ENCODE data around the gene SEBOX.

- TF ChIP-seq, protein P1, sequence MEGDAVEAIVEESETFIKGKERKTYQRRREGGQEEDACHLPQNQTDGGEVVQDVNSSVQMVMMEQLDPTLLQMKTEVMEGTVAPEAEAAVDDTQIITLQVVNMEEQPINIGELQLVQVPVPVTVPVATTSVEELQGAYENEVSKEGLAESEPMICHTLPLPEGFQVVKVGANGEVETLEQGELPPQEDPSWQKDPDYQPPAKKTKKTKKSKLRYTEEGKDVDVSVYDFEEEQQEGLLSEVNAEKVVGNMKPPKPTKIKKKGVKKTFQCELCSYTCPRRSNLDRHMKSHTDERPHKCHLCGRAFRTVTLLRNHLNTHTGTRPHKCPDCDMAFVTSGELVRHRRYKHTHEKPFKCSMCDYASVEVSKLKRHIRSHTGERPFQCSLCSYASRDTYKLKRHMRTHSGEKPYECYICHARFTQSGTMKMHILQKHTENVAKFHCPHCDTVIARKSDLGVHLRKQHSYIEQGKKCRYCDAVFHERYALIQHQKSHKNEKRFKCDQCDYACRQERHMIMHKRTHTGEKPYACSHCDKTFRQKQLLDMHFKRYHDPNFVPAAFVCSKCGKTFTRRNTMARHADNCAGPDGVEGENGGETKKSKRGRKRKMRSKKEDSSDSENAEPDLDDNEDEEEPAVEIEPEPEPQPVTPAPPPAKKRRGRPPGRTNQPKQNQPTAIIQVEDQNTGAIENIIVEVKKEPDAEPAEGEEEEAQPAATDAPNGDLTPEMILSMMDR (IDR thresholded peaks at IDR 0.05), result no peak
- TF ChIP-seq ZFX (IDR thresholded peaks at IDR 0.05; ENCODE audit: borderline replicate concordance), result no peak
Measured at GRCh38 chr17:28313841-28314240, 51.2 kb downstream of the SEBOX start.
